Tibial artery (tissue), 4 donors: ENCODE data around the gene EPHA8.

Source experiments
- DNase-seq, 2 donors: peaks; one replicate each; pipeline ENCODE4 v3.0.0-alpha.2; 2019
- H3K27ac ChIP-seq, 2 donors: fragments of 200-600 bp; sonication (generic) in 1 of 2; 1 replicate in 1 of 2; 2 replicates in 1 of 2; pipeline ENCODE4 v1.5.1; 2018 to 2019; ENCODE audit warnings: mild to moderate bottlenecking in 1 of 2
- H3K27me3 ChIP-seq, 2 donors: fragments of 200-600 bp; sonication (generic) in 1 of 2; one replicate each; pipeline versions ENCODE4 v1.5.1 to v1.6.0; 2016 to 2019
- H3K36me3 ChIP-seq, 3 donors: fragments of 200-600 bp; sonication (generic) in 2 of 3; one replicate each; pipeline ENCODE4 v1.5.1; 2016 to 2019; ENCODE audit warnings: mild to moderate bottlenecking in 2 of 3
- H3K4me1 ChIP-seq, 4 donors: fragments of 200-600 bp; sonication (generic) in 2 of 4; 1 replicate in 3 of 4; 2 replicates in 1 of 4; pipeline ENCODE4 v1.5.1; 2016 to 2019
- H3K4me3 ChIP-seq, 2 donors: fragments of 200-600 bp; sonication (generic) in 1 of 2; 1 replicate in 1 of 2; 2 replicates in 1 of 2; pipeline ENCODE4 v1.5.1; 2018 to 2019; ENCODE audit warnings: mild to moderate bottlenecking in 2 of 2
- H3K9me3 ChIP-seq, 3 donors: fragments of 200-600 bp; sonication (generic) in 1 of 3; one replicate each; pipeline ENCODE4 v1.5.1; 2016 to 2019
- CTCF ChIP-seq, 2 experiments: fragments of 200-600 bp in 1 of 2; fragments of 450-650 bp in 1 of 2; IDR thresholded peaks; one replicate each; pipeline ENCODE4 v1.5.1; 2017 to 2019; ENCODE audit warnings: antibody characterized with exemption in 2 of 2, mild to moderate bottlenecking in 1 of 2, moderate library complexity in 1 of 2
- intact Hi-C: fragments of 100-400 bp; cut with DNase I; formaldehyde crosslinking; loops from one replicate; pipeline ENCODE4 v1.15.0; 2023; ENCODE audit warnings: low total_unique reads

Gene EPHA8

DNA sequence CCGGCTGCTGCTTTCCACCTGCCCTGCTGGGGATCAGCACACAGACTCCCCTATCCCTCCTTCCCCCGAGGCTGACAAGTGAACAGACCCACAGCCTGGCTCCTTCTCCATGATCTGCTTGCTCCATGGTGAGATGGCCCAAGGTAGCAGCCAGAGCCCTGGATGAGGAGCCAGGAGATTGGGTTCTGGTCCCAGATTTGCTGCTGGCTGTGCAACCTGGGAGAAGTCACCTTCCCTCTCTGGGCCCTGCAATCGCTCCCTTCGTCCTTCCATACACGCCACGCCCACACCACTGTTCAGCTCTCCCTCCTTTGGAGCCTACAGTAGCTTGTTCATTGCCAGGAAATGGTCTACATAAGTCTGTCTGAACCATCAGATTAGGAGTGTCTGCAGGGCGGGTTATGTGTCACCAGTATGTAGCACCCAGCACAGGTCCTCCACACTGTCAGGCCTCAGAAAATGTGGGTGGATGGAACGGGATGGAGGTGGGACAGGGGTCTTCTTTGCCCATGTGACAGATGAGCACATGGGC lies 9.2 kb upstream of the EPHA8 start:
- Histone ChIP-seq H3K36me3 (no peaks in the 10 kb centered on the region), H3K4me1 (no peaks in the 10 kb centered on the region), H3K27me3 (peaks cover 0 to 92% of the 10 kb centered on the region in 2 donors), H3K9me3 (no peaks in the 10 kb centered on the region), H3K27ac (no peak overlapping the region), H3K4me3 (no peak overlapping the region)
- no peak for TF ChIP-seq CTCF (IDR thresholded peaks at IDR 0.05)
- no peak for DNase-seq
- intact Hi-C loops: no loop called here

DNA sequence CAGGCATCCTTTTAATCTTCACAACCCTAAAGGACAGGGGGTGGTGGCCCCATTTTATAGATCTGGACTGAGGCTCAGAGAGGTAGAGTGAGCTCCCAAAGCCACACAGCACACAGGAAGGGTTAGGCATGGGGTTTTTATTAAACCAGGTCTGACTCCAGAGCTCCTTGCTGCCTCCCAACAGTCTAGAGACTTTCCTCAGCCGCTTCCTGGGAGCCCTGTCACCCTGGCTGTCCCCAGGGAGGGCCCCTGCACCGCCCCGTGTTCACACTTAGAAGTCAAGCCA lies 8.0 kb upstream of the EPHA8 start:
- TF ChIP-seq CTCF (IDR thresholded peaks at IDR 0.05): no peak
- no peaks in the 10 kb centered on the region for H3K36me3 ChIP-seq
- H3K27ac ChIP-seq: no peak overlapping the region
- H3K9me3 ChIP-seq: no peaks in the 10 kb centered on the region
- H3K4me1 ChIP-seq: no peaks in the 10 kb centered on the region
- intact Hi-C loops: no loop called here
- DNase-seq: no peak
- H3K4me3 ChIP-seq: no peak overlapping the region
- H3K27me3 ChIP-seq: peaks cover 0 to 94% of the 10 kb centered on the region in 2 donors

DNA sequence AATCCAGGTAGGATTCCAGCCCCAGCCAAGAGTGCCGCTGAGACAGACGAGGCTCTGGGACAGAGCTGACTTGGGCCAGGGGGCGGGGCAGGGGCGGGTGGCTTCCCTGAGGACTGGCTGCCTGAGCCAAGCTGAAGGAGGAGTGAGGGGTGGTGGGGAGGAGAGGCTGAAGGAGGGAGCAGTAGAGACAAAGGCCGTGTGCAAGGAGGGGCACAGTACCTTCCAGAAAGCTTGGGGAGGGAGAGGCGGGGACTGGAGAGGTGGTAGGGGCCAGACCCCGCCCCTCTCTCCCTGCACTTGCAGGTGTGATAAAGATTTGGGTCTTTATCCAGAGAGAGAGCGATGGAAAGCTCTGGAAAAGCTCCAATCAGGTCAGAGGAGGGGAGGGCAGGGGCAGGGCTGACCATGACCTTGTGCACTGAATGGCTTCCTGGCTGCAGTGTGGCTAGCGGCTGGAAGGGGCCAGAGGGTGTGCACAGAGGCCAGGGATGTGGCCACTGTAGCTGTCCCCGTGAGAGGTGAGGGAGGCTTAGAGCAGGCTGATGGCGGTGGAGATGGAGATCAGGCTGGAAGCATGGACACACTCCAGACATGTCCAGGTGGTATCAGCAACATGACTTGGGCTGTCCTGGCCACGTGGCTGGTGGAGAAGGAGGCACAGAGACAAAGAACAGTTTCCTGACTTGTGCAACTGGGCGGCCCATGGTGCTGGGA lies 6.7 kb upstream of the EPHA8 start:
- Histone ChIP-seq H3K36me3 (no peaks in the 10 kb centered on the region), H3K27ac (no peak overlapping the region), H3K4me1 (no peaks in the 10 kb centered on the region), H3K4me3 (no peak overlapping the region), H3K27me3 (peaks cover 0 to 93% of the 10 kb centered on the region in 2 donors), H3K9me3 (no peaks in the 10 kb centered on the region)
- TF ChIP-seq CTCF (IDR thresholded peaks at IDR 0.05): no peak
- DNase-seq: no peak
- intact Hi-C loops: no loop called here

GRCh38 chr1:22557341-22557950 lies 5.8 kb upstream of the EPHA8 start:
- H3K9me3 ChIP-seq: no peaks in the 10 kb centered on the region
- no peaks in the 10 kb centered on the region for H3K36me3 ChIP-seq
- peaks cover 0 to 93% of the 10 kb centered on the region in 2 donors for H3K27me3 ChIP-seq
- DNase-seq: no peak
- no peak overlapping the region for H3K27ac ChIP-seq
- H3K4me3 ChIP-seq: no peak overlapping the region
- H3K4me1 ChIP-seq: no peaks in the 10 kb centered on the region
- intact Hi-C loops: no loop called here
- TF ChIP-seq CTCF (IDR thresholded peaks at IDR 0.05): no peak

- DNase-seq: no peak
- intact Hi-C loops: loop anchor here (2.0 kb wide), 1 partner anchor 63 kb away; no protein-coding TSS in a partner anchor
- no peak for TF ChIP-seq CTCF (IDR thresholded peaks at IDR 0.05)
- no peak overlapping the region for H3K27ac ChIP-seq
- no peaks in the 10 kb centered on the region for H3K9me3 ChIP-seq
- H3K4me1 ChIP-seq: peaks cover 0 to 11% (median 5%) of the 10 kb centered on the region in 4 donors
- peaks cover 0 to 93% of the 10 kb centered on the region in 2 donors for H3K27me3 ChIP-seq
- no peak overlapping the region for H3K4me3 ChIP-seq
- H3K36me3 ChIP-seq: no peaks in the 10 kb centered on the region
These were observed 648 bp downstream of the EPHA8 start for GRCh38 chr1:22563671-22564602.
